ENCODE results near the gene PROSER1. TPM values are rescaled to one million over a fixed set of nuclear protein-coding genes. Genes with fewer than 3 reads are reported as not detected.

Gene PROSER1
- total and polyA plus RNA-seq, 9 of the 15 experiments (the other 6 are each of a cell fraction or from before 2014, with no cell fraction given): 9.2 to 36.2 (median 10.4) TPM

- FAIRE-seq: no peak
- ChIA-PET CTCF (ENCODE audit: low intra/inter-chr PET ratio) (no interaction called here), POLR2A (no interaction called here)
- H3K9me3 ChIP-seq (replicated peaks; ENCODE audit: control insufficient read depth, insufficient read depth, low read depth, low read length): no peaks in the 10 kb centered on the region
- intact Hi-C loops (cut with micrococcal nuclease): loop anchor here (10.0 kb wide), 2 partner anchors 212 to 562 kb away; no protein-coding TSS in a partner anchor
- no TSS peak for BruUV-seq (replicated peaks)
- no peak overlapping the region for H3K4me2 ChIP-seq (ENCODE audit: insufficient read depth, low read length)
- in situ Hi-C loops (cut with MboI): no loop called here
- H3K4me3 ChIP-seq: no peak overlapping the region
- peaks cover 5% of the 10 kb centered on the region; the same call in 2 of the 3 replicates for H3K36me3 ChIP-seq (ENCODE audit: control insufficient read depth, insufficient read depth, low read length)
- no peak overlapping the region for H2AFZ ChIP-seq (ENCODE audit: low read depth, low read length)
- no peaks in the 10 kb centered on the region for H3K9me1 ChIP-seq (ENCODE audit: control insufficient read depth, insufficient read depth, low read length)
- 25% methylated on average over 6 of the region's 6 CpGs for WGBS (ENCODE audit: insufficient coverage, low coverage, missing lambda C conversion rate)
- H3K79me2 ChIP-seq (ENCODE audit: control insufficient read depth, insufficient read depth, low read length): no peaks in the 10 kb centered on the region
- H3K27ac ChIP-seq (ENCODE audit: extremely low read depth, low read depth, low read length): no peak overlapping the region
- no peak for ATAC-seq
- DNase-seq (ENCODE audit: extremely low read depth in 1 of 4, low spot score in 3 of 4): no peak
- no peaks in the 10 kb centered on the region for H3K27me3 ChIP-seq (ENCODE audit: control insufficient read depth in 2 of 2, insufficient read depth in 2 of 2, low read length in 2 of 2)
- H3K9ac ChIP-seq (ENCODE audit: insufficient read depth in 1 of 2, low read depth in 2 of 2, low read length in 2 of 2): no peak overlapping the region
- no peaks in the 10 kb centered on the region for H3K4me1 ChIP-seq (replicated peaks in 1 of 2; ENCODE audit: control insufficient read depth in 2 of 2, insufficient read depth in 2 of 2, low read length in 2 of 2)
- no peaks in the 10 kb centered on the region for H4K20me1 ChIP-seq (replicated peaks; ENCODE audit: control insufficient read depth, insufficient read depth, low read length)
- TF ChIP-seq TBP (optimal IDR thresholded peaks at IDR 0.05; ENCODE audit: low read depth, low read length): no peak
- TF ChIP-seq SRSF7 (optimal IDR thresholded peaks at IDR 0.05; ENCODE audit: low read depth, low read length): no peak
- TF ChIP-seq RNF219 (CRISPR knock-in tag; IDR thresholded peaks at IDR 0.05): no peak
- TF ChIP-seq GTF2F1 (IDR thresholded peaks at IDR 0.05; ENCODE audit: low read depth, low read length): no peak
Observed at GRCh38 chr13:39052944-39053343, 15.1 kb upstream of the PROSER1 start.
